A172 (cell line): ENCODE data around the gene PARD6A. TPM values are rescaled to one million over a fixed set of nuclear protein-coding genes. Genes with fewer than 3 reads are reported as not detected.
"Not testable (repeated sequence)": the region's sequence is repeated elsewhere in the genome, so short reads cannot be mapped to it uniquely, and the experiment has no call there.

Experiments
- DNase-seq: peaks from one replicate; pipeline ENCODE4 v3.0.0-alpha.2; 2015; ENCODE audit warnings: low spot score
- total RNA-seq: library from RNA; depleted of rRNA; stranded (reverse); fragments of >200 nt; shearing (Covaris generic); gene quantifications from 2 replicates; pipeline ENCODE4 v1.2.3, GENCODE V29; 2014; rRNA removed

PARD6A gene
- total RNA-seq, 1 experiment from 2014 or later: 12.9 TPM

DNA sequence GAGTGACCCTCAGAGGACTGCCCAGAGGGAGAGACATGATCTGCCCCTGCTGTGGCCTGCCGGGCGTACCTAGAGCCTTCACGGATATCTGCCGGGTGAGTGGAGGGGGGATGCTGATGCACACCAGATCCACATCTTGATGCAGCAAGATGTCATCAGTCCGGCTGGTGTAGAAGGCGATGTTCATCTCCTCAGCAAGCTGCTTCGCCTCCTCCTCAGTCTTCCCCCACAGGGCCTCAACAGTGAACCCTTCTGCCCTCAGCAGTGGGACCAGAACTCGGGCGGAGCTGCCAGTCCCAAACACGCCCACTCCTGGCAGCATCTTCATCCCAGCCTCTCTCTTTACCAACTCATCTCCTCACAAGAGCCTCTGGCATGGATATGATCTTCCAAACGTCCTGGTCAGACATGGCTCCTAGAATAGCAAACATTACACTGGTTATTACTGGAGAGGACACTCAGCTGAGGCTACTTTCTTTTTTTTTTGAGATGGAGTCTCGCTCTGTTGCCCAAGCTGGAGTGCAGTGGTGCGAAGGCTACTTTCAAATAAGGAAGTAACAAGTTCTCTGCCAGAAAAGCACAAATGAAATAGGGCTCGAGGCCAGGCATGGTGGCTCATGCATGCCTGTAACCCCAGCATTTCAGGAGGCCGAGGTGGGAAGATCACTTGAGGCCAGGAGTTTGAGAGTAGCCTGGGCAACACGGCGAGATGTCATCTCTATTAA is 24.8 kb downstream of the PARD6A start:
- DNase-seq: no peak

DNA sequence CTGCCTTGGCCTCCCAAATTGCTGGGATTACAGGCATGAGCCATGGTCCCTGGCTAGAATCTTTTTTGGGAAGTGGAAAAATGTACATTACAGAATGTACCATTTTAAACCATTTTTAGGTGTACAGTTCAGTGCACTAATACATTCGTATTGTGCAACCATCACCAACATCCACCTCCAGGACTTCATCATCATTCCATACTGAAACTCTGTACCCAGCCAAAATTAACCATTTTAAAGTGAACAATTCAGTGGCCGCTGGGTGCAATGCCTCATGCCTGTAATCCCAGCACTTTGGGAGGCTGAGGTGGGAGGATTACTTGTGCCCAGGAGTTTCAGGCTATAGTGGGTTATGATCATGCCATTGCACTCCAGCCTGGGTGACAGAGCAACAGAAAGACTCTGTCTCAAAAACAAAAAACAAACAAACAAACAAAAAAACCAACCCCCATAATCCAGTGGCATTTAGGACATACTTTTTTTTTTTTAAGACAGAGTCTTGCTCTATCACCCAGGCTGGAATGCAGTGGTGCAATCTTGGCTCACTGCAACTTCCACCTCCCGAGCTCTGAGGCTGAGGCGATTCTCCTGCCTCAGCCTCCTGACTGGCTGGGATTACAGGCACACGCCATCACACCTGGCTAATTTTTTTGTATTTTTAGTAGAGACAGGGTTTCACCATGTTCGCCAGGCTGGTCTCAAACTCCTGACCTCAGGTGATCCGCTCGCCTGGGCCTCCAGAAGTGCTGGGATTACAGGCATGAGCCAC is 32.9 kb downstream of the PARD6A start:
- not testable (repeated sequence) for DNase-seq

DNA sequence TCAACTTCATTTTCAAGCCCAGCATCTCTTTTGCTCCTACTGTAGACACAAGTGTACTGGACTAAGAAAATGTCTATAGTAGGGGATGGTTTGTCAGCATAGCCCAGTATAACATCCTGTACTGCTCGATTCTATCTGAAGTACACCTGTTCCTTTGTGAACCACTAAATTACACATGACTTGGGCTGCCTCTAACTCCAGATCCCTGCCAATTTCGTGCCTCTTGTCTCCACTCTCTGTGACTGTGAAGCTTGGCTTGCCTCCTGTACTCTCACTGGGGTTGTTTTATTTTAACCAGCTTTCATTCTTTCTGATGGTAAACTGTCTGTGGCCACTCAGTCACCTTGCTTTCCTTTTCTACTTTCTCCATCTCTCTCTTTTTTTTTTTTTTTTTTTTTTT is 33.9 kb downstream of the PARD6A start:
- no peak for DNase-seq

DNA sequence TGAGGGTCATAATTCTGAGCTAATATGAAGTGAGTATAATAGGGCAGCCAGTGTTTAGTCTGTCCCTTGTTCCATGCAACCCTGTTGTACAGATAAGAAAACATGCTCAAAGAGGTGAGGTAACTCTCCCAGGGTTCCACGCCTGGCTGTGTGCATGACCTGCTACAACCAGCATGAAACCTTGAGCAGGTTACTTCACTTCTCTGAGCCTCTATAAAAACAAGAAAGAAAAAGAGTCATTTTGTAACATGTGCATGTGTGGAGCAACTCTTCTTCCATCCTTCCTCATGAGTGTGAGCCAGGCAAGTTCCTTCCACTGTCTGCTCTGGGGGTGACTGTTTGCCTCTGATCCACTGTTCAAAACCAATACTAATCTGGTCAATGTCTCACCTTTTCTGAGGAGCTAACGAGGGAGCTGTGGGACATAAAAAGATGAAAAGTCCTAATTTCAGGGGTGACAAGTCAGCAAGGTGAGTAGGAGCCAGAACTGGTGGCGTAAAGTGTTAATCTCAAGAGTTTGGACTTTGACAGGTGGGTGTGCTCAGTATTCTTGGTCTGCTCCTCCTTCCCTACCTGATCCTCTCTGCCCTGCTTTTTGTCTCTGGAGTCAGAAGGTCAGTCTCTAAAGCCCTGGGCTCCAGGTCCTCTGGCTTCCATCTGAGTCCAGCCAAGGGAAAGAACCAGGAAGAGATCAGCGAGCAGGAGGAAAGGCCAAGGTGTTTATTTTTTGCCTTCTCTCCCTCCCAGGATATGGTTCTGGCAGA is 36.8 kb downstream of the PARD6A start:
- DNase-seq: no peak

GRCh38 chr16:67699265-67699664 is 38.5 kb downstream of the PARD6A start:
- DNase-seq: no peak

DNA sequence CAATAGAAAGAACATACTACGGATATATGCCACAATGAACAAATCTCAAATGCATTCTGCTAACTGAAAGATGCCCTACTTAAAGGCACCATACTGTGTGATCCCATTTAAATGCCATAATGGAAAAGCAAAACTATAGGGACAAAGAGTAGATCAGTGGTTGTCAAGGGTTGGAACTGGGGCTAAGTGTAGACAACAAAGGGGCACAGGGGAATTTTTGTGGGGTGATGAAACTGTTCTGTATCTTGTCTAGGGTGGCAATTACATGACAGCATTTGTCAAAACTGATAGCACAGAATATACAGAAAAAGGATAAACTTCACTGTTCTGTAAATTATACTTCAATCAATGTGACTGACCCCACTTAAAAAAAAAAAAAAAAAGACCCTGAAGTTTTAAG is 40.7 kb downstream of the PARD6A start:
- no peak for DNase-seq

GRCh38 chr16:67702130-67702529 is 41.4 kb downstream of the PARD6A start:
- no peak for DNase-seq

DNA sequence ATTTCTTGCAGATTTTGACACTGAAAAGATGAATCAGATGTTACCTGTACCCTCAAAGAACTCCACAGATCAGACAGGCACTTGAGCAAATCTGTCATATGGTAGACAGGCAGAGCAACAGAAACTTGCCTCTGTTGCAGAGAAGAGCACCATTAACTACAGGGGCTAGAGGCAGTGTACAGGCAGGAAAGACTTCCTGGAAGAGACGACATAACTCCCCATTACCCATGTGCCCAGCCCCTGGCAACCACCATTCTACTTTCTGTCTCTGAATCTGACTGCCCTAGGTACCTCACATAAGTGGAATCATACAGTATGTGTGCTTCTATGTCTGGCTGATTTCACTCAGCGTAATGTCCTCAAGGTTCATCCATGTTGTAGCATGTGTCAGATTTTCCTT is 42.9 kb downstream of the PARD6A start:
- DNase-seq: no peak

DNA sequence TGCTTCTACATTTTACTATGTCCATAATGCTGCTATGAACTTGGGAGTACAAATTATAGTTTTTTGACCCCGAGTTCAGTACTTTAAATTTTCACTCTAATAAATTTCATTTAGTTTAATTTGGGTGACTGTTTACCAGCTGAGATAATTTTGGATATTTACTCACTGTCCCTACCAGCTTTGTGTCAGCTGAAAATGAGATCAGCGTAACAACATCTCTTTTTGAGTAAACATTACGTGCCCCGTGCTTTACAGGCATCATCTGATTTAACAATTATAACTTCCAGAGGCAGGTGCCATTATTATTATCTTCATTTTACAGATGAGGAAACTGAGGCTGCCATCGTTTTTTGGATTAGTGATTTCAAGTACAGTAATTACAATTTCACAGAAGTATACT is 43.4 kb downstream of the PARD6A start:
- no peak for DNase-seq

GRCh38 chr16:67707210-67707609 is 46.5 kb downstream of the PARD6A start:
- no peak for DNase-seq

GRCh38 chr16:67707790-67708189 is 47.0 kb downstream of the PARD6A start:
- no peak for DNase-seq

DNA sequence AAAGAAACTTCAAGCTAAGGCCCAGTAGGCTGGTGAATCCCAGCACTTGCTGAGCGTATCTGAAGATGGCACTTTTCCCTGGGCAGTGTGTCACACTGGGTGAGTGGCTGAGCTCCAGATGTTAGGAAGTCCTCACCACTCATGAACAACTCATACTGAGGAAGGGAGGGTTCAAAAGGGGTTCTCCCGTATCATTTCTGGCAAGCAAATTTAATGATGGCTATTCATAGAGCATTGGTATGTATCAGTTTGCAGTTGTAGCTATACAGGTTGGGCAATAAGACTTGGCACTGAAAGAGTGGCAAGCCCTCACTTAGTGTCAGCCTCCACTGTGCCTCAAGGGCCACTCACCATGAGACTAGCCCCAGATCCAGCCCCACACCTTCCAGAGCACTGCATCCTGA is 47.6 kb downstream of the PARD6A start:
- no peak for DNase-seq

DNA sequence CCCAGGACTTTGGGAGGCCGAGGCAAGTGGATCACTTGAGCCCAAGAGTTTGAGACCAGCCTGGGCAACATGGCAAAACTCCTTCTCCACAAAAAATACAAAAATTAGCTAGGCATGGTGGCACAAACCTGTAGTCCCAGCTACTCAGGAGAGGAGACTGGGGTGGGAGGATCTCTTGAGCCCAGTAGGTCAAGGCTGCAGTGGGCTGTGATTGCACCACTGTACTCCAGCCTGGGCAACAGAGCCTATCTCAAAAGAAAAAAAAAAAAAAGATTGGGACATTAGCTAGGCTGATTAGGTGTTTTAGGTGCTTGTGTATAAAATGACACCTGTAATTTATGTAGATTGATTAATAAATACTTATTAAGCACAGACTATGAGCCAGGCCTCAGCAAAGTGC is 48.3 kb downstream of the PARD6A start:
- no peak for DNase-seq

DNA sequence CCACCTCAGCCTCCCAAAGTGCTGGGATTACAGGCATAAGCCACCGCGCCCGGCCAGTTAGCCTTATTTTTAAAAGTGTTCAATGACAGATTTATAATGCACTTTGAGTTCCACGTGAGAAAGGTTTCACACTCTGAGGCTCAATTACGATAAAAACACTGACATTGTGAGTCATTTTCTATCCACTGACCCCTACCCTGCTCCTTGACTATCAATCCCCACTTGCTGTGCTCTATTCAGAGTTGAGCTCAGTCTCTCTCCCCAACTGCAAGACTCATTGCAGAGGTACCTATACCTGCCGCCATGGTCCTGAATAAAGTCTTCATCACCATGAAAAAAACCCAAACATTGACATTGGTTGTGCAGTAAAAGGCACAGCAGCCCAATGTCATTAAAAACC is 49.8 kb downstream of the PARD6A start:
- DNase-seq: no peak

Other genes with a start within 250 kb of the PARD6A start
- 18.2 and 24.3 TPM in 2 replicates for gene ZDHHC1, start 244.5 kb upstream of the PARD6A start, total RNA-seq
- 0.93 TPM in 1 of 2 replicates, not detected in the other for gene HSD11B2, start 229.8 kb upstream of the PARD6A start, total RNA-seq
- gene ATP6V0D1, start 179.8 kb upstream of the PARD6A start, total RNA-seq: 66.8 and 77.5 TPM in 2 replicates
- not detected in 2 replicates for gene AGRP, start 177.4 kb upstream of the PARD6A start, total RNA-seq
- gene RIPOR1, start 132.1 kb upstream of the PARD6A start, total RNA-seq: 21.6 and 31.6 TPM in 2 replicates
- 29.7 and 30.3 TPM in 2 replicates for gene CTCF, start 98.4 kb upstream of the PARD6A start, total RNA-seq
- 5.1 and 11.7 TPM in 2 replicates for gene CARMIL2, start 15.8 kb upstream of the PARD6A start, total RNA-seq
- 43.0 and 73.8 TPM in 2 replicates for gene ACD, start 700 bp upstream of the PARD6A start, total RNA-seq
- gene ENKD1, start 5.8 kb downstream of the PARD6A start, total RNA-seq: 1.7 TPM in 1 of 2 replicates, not detected in the other
- gene C16orf86, start 5.9 kb downstream of the PARD6A start, total RNA-seq: not detected in 2 replicates
- gene GFOD2, start 58.4 kb downstream of the PARD6A start, total RNA-seq: 21.9 and 25.9 TPM in 2 replicates
- gene RANBP10, start 145.6 kb downstream of the PARD6A start, total RNA-seq: 3.7 and 8.8 TPM in 2 replicates
- 0.05 and 0.55 TPM in 2 replicates for gene TSNAXIP1, start 145.9 kb downstream of the PARD6A start, total RNA-seq
- gene THAP11, start 181.4 kb downstream of the PARD6A start, total RNA-seq: 21.4 and 21.6 TPM in 2 replicates
- gene NUTF2, start 186.0 kb downstream of the PARD6A start, total RNA-seq: 68.5 and 72.4 TPM in 2 replicates
- gene CENPT, start 186.7 kb downstream of the PARD6A start, total RNA-seq: 25.5 and 27.9 TPM in 2 replicates
- 31.8 and 50.7 TPM in 2 replicates for gene EDC4, start 212.1 kb downstream of the PARD6A start, total RNA-seq
- not detected in 2 replicates for gene NRN1L, start 223.9 kb downstream of the PARD6A start, total RNA-seq
- 3.3 and 3.5 TPM in 2 replicates for gene PSKH1, start 232.3 kb downstream of the PARD6A start, total RNA-seq